ENCODE data around the gene SARDH. TPM values are rescaled to one million over a fixed set of nuclear protein-coding genes. Genes with fewer than 3 reads are reported as not detected.

The SARDH gene
- total and polyA plus RNA-seq, 2 of the 13 experiments (the other 11 are each of a cell fraction or from before 2014, with no cell fraction given), result 11.6 to 34.9 TPM

DNA sequence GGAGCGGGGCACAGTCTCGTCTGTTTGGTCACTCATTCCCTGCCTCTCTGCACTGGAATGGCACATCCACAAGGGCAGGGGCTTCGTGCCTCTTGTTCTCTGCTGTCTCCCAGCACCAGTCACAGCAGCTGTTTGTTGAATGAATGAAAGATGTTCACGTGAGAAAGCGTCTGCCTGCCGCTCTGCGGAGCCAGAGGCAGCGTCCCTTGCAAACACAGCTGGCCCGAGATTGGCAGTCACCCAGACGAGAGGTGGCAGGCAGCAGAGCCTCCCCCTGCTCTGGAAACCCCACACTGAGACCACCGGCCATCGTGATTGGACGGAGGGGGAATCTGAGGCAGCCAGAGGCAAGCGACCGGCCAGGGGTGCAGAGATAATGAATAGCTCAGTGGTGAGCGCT, 123.0 kb downstream of the SARDH start (continued):
- TF ChIP-seq ZNF3 (CRISPR knock-in tag; IDR thresholded peaks at IDR 0.05) (no peak), ZNF556 (CRISPR knock-in tag; IDR thresholded peaks at IDR 0.05; ENCODE audit: borderline replicate concordance) (no peak), ZNF577 (CRISPR knock-in tag; IDR thresholded peaks at IDR 0.05; ENCODE audit: borderline replicate concordance, low read depth) (no peak), ZNF766 (CRISPR knock-in tag; IDR thresholded peaks at IDR 0.05; ENCODE audit: borderline replicate concordance) (no peak)

- in situ Hi-C loops (cut with HindIII; ENCODE audit: extremely low pct_ligation_motif_present, low pct_unique_long_range_greater_than_20kb), result no loop called here
- no TSS peak for BruUV-seq (replicated peaks)
- H4K20me1 ChIP-seq (ENCODE audit: insufficient read depth, low read length), result 0 out of 2 replicates have a peak, but pooled peaks cover 3% of the 10 kb centered on the region
- no peak for TF ChIP-seq ZBTB14 (CRISPR knock-in tag; IDR thresholded peaks at IDR 0.05)
- no peak for TF ChIP-seq ZNF281 (CRISPR knock-in tag; IDR thresholded peaks at IDR 0.05; ENCODE audit: borderline replicate concordance)
- WGBS (ENCODE audit: low lambda C conversion rate), result 36% methylated on average over 5 of the region's 5 CpGs
- no peaks in the 10 kb centered on the region for H3K79me2 ChIP-seq (ENCODE audit: insufficient read depth, low read length)
- H3K36me3 ChIP-seq (replicated peaks in 1 of 2; ENCODE audit: control insufficient read depth in 1 of 2, insufficient read depth in 2 of 2, low read length in 2 of 2), result no peaks in the 10 kb centered on the region
- H3K9ac ChIP-seq (ENCODE audit: insufficient read depth, low read depth, low read length), result no peak overlapping the region
- no peak overlapping the region for H3K4me3 ChIP-seq (replicated peaks in 1 of 3; ENCODE audit: insufficient read depth in 1 of 3, low read depth in 2 of 3, low read length in 3 of 3)
- no peak overlapping the region for H3K27ac ChIP-seq (ENCODE audit: extremely low read length, insufficient read depth, low read length)
- no peak overlapping the region for H2AFZ ChIP-seq (ENCODE audit: low read length)
- POLR2A ChIA-PET, result no interaction called here
- ATAC-seq (no peak), FAIRE-seq (no peak), DNase-seq (ENCODE audit: low spot score) (no peak)
- no peaks in the 10 kb centered on the region for H3K9me3 ChIP-seq (ENCODE audit: low read length)
- H3K4me2 ChIP-seq (ENCODE audit: low read depth, low read length), result no peak overlapping the region
- intact Hi-C loops (cut with micrococcal nuclease; ENCODE audit: unreplicated experiment), result no loop called here
- no peaks in the 10 kb centered on the region for H3K4me1 ChIP-seq (ENCODE audit: insufficient read depth, low read length)
- CTCF ChIA-PET (ENCODE audit: low intra/inter-chr PET ratio, low total read pairs), result no interaction called here
- peaks cover 5 to 76% of the 10 kb centered on the region in 2 experiments for H3K27me3 ChIP-seq (ENCODE audit: control insufficient read depth in 1 of 2, insufficient read depth in 2 of 2, low read length in 2 of 2)
These were observed 123.5 kb downstream of the SARDH start for GRCh38 chr9:133614678-133615077.
